HG03175 (cell line): ENCODE results near the gene PSMD10.

ENCODE experiments used
- ATAC-seq: cut with Tn5 transposase; IDR thresholded peaks from one replicate; pipeline ENCODE4 v1.9.1; 2021; ENCODE audit warnings: mild to moderate bottlenecking, moderate library complexity; ENCODE audit not compliant: unreplicated experiment

The PSMD10 gene

GRCh38 chrX:108091264-108091877 is at the start of gene PSMD10, which contains the start of gene ATG4A:
TSS of gene PSMD10 (minus strand) at chrX:108091542. CDS start at chrX:108091520, 22 bp downstream.
TSS of gene ATG4A (plus strand) at chrX:108091778. CDS start at chrX:108091827, 49 bp downstream.
- ATAC-seq: peak; percentile 95

DNA sequence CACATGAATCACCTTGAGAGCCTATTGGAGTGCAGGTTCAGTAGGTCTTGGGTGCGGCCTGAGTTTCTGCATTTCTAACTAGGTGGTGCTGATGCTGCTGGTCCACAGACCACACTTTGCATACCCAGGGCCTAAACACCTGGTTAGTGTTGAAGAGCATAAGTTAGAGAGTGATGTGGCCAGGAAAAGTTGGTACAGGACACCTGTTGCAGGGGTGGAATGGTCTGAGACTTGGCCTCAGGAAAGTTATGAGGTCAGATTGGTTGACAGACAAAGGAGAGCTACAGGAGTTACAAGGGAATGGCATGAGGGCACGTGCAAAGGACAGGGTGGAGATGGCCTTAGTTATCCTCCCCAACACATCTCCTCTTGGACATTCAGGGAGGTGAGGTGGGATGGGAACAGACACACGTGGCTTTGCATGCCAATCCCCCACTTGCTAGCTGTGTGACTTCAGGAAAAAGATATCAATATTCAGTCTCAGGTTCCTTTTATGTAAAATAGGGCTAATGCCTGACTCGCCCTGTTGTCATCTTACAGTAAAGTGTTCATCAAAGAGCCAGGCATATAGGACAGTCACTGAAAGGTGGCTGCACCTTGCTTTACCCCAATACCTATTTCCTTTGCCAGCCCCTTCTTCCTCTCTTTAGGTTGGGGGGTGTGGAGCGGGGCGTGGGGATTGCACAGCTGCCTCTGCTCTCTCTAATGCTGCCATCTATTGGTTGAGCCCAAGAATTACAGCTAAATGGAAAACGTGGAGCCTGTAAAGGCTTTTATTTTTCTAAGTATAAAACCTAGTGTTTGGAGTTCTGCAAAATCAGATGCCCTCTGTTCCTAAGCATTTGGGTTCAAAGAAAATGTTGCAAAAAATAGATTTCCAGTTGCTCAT is 47.7 kb upstream of the PSMD10 start:
- ATAC-seq: no peak

- no peak for ATAC-seq
Observed at GRCh38 chrX:108134724-108135123, 43.4 kb upstream of the PSMD10 start.

DNA sequence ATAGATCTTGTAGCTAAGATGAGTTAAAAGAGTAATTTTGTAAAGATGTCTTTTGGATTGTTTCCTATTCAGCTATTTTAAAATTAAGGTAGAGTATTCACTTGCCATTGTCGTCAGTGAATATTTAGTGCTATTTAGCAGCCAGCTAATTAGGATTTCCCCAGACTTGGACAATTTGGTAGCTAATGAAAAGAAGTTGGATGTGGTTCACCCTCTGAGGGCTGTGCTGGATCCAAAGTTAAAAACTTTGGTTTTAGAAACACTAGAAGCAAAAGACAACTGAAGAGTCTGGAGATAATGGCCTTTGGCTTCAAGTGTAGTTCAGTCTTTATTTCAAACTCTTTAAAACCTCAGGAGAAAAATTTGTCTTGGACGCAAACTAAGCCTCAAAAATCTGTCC is 41.5 kb upstream of the PSMD10 start:
- ATAC-seq: no peak

GRCh38 chrX:108132034-108132433 is 40.7 kb upstream of the PSMD10 start:
- ATAC-seq: no peak

DNA sequence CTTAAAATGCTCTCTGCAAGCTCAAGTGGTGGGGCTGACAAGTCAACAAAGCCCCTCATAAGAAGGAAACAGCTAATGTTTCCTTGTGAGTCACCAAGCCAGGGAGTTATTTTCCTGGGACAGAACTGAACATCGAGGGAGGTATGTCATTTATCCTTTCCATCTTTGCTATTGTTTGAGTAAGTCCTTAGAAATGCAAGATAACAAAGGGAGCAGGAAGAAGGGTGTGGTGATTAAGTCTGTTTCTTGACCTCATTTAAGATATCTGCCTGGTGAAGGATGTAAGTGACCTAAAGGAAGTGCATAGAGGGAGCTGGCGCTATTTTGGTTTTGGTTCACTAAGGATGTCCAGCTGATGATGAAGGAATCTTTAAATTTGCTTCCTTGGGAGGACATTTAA is 40.1 kb upstream of the PSMD10 start:
- ATAC-seq: no peak

DNA sequence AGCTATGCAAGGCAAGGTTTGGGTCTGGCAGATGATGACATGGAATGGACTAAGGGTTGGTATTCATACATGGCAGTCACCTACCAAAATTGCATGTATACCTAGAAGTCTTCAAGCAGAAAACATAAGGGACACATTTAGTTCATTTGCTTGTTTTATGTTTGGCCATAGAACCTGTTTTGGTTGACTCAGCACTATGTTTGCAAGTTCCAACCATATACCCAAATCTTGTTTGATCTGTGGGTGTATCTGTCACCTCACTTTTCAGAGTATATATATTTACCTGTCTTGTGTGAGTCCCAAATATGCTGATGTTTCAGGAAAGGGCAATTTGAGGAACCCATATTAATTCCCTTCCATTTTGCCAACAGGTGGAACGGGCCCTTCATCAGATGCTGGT is 39.5 kb upstream of the PSMD10 start:
- ATAC-seq: no peak

DNA sequence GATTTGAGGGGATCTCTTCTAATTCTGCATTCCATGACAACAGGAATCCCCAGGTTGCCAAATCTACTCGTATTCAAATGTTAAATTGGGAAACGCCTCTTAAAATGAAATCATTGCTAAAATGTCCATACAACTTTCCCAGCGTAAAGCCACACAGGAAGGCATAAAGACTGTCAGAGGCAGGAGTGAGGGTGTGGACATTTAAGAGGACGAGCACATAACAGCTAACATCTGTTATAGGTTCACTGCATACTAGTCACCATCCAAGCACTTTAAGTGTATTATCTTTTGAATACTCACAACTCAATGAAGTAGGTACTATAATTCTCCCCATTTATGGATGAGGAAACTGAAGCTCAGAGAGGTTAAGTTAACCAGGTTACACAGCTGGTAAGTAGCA is 35.8 kb upstream of the PSMD10 start:
- ATAC-seq: no peak

DNA sequence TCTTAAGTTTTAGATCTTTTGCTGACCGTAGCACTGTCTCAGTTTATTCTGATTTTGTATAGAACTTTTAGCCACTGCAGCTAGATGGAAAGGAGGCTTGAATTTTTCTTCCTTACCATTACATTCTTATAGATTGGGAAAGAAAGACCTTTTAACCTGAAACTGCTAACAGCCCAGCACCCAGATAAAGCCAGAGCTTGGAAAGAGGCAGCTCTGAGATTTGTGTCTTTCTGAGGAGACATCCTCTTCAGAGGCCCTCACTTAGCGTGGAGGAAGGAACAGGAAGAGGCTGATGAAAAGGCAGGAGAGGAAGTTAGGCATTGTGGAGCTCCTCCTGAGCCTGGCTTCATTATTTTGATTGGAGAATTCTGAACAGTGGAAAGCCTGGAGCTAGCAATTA is 35.3 kb upstream of the PSMD10 start:
- ATAC-seq: no peak

GRCh38 chrX:108123591-108124366 is 32.4 kb upstream of the PSMD10 start:
- ATAC-seq: no peak

GRCh38 chrX:108122748-108123147 is 31.4 kb upstream of the PSMD10 start:
- ATAC-seq: no peak

DNA sequence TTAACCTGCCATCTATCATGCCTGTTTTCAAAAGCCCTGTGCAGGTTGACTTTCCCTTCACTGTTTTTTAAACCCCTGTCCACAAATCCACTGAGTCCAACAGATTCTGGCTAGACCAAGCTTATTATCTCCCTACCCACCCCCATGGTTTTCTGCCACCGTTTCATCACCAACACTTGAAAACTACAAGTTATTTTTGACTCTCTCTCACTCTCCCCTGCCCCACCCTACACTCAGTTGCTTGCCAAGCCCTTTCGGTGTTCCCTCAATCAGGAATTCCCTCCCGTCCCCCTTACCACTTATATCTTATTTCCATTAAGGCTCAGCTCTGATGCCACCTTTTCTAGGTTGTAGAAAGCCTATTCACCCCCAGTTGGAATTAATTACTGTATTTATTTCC is 29.9 kb upstream of the PSMD10 start:
- no peak for ATAC-seq

DNA sequence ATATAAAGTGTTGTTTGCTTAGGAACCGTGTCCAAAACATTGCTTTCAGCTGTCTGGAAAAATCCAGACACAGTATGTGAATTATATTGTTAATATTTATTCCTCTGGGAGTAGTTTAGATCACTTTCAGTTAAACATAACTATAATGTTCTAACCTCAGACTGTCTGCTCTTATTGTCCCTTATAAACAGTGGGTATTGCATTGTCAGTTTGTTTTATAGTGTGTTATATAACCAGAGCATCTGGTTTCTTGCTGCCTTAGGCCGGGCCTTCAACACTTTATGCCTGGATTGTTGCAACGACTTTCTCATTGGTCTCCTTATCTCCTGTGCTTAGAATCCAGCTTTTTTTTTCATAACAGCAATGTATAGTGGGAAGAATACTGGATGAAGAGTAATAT is 26.6 kb upstream of the PSMD10 start:
- no peak for ATAC-seq

DNA sequence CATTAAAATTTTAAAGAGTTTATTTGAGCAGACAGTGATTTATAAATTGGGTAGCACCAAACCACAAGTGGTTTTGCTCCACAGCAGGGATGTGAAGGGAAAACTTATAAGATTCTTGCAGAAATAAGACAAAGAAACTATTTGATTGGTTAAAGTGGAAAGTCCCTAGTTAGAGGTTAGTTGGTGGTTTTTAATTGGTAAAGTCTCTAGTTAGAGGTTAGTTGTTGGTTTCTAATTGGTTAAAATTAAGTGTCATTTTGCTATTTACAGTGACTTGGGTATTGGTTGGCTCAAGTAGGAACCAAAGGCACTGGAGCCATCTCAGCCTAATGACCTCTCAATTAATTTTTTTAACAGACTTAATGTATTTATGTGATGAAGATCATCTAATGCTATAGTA is 23.2 kb upstream of the PSMD10 start:
- ATAC-seq: no peak

GRCh38 chrX:108105473-108105872 is 14.1 kb upstream of the PSMD10 start:
- ATAC-seq: no peak

GRCh38 chrX:108097380-108097779 is 6.0 kb upstream of the PSMD10 start:
- no peak for ATAC-seq

GRCh38 chrX:108091878-108092291 is 543 bp upstream of the PSMD10 start:
- peak; percentile 37 for ATAC-seq

- no peak for ATAC-seq
Observed at GRCh38 chrX:108090491-108091263, 665 bp downstream of the PSMD10 start.

- no peak for ATAC-seq
Observed at GRCh38 chrX:108088511-108088910, 2.8 kb downstream of the PSMD10 start.

- no peak for ATAC-seq
Observed at GRCh38 chrX:108087792-108088191, 3.5 kb downstream of the PSMD10 start.

GRCh38 chrX:108081110-108081509 is 10.2 kb downstream of the PSMD10 start:
- ATAC-seq: no peak
